K562 (cell line): Measurements from ENCODE around the gene INO80D.

ENCODE experiments used
- ARID1B ChIP-seq: fragments of 450-650 bp; IDR thresholded peaks from 2 replicates; pipeline ENCODE4 v1.6.1; 2016; ENCODE audit warnings: antibody characterized with exemption, mild to moderate bottlenecking, inconsistent platforms
- EZH2 ChIP-seq: IDR thresholded peaks from 2 replicates; pipeline ENCODE4 v1.6.1; 2012; ENCODE audit warnings: low read depth, mild to moderate bottlenecking, inconsistent platforms, low read length, borderline replicate concordance
- GABPA ChIP-seq: fragments of 200-800 bp; sonication (Bioruptor generic); conservative IDR thresholded peaks from 2 replicates; pipeline ENCODE4 v1.6.1; 2016; ENCODE audit warnings: low read depth, missing genetic modification characterization, missing compliant biosample characterization
- GABPB1 ChIP-seq: sonication (generic); formaldehyde crosslinking; IDR thresholded peaks from 2 replicates; pipeline ENCODE4 v1.8.0; 2022; ENCODE audit warnings: mild to moderate bottlenecking, missing genetic modification reagents
- KLF6 ChIP-seq: fragments of 250-450 bp; sonication (Bioruptor Pico); IDR thresholded peaks from 2 replicates; pipeline ENCODE4 v1.4.0; 2020; ENCODE audit warnings: mild to moderate bottlenecking, moderate library complexity, borderline replicate concordance
- PHB2 ChIP-seq: fragments of 450-650 bp; IDR thresholded peaks from 2 replicates; pipeline ENCODE4 v1.6.1; 2017; ENCODE audit warnings: low read depth
- POLR2AphosphoS5 ChIP-seq: IDR thresholded peaks from 2 replicates; pipeline ENCODE4 v1.6.1; 2011; ENCODE audit warnings: mild to moderate bottlenecking, low read depth, low read length, moderate library complexity; ENCODE audit not compliant: control insufficient read depth, insufficient read depth
- SNAPC5 ChIP-seq: fragments of 250-450 bp; sonication (Bioruptor Pico); IDR thresholded peaks from 2 replicates; pipeline ENCODE4 v1.8.0; 2021; ENCODE audit warnings: moderate library complexity, mild to moderate bottlenecking, inconsistent platforms
- SRF ChIP-seq, 2 experiments: fragments of 250-450, 450-650 bp in 1 of 2; sonication (Bioruptor Pico) in 1 of 2; sonication (generic) in 1 of 2; formaldehyde crosslinking; IDR thresholded peaks; 2 replicates each; pipeline versions ENCODE4 v1.5.0 to v1.5.1; 2020 to 2022; ENCODE audit warnings: mild to moderate bottlenecking in 1 of 2, missing genetic modification reagents in 1 of 2
- ZKSCAN3 ChIP-seq: fragments of 250-450 bp; sonication (Bioruptor Pico); IDR thresholded peaks from 2 replicates; pipeline ENCODE4 v1.4.0; 2020
- TF ChIP-seq, protein P1 (sequence below): sonication (generic); formaldehyde crosslinking; IDR thresholded peaks from 2 replicates; pipeline ENCODE4 v1.4.0; 2020; ENCODE audit warnings: mild to moderate bottlenecking, missing genetic modification reagents
- TF ChIP-seq, protein P2 (sequence below), 3 experiments: IDR thresholded peaks in 2 of 3; conservative IDR thresholded peaks in 1 of 3; 2 replicates each; pipeline ENCODE4 v1.5.1; 2011 to 2012; ENCODE audit warnings: low read length in 3 of 3, mild to moderate bottlenecking in 3 of 3, control low read depth in 2 of 3, improper control_type of control experiment in 1 of 3, inconsistent platforms in 1 of 3, low read depth in 1 of 3, mixed read lengths in 1 of 3, moderate library complexity in 1 of 3; ENCODE audit not compliant: insufficient read depth in 2 of 3
- TF ChIP-seq, protein P3 (sequence below): fragments of 450-650 bp; formaldehyde crosslinking; IDR thresholded peaks from 2 replicates; pipeline ENCODE4 v1.4.0; 2022; ENCODE audit warnings: missing genetic modification characterization
- TF ChIP-seq, protein P4 (sequence below): fragments of 250-450 bp; sonication (Bioruptor Pico); IDR thresholded peaks from 2 replicates; pipeline ENCODE4 v1.5.0; 2022; ENCODE audit warnings: mild to moderate bottlenecking

DNA sequence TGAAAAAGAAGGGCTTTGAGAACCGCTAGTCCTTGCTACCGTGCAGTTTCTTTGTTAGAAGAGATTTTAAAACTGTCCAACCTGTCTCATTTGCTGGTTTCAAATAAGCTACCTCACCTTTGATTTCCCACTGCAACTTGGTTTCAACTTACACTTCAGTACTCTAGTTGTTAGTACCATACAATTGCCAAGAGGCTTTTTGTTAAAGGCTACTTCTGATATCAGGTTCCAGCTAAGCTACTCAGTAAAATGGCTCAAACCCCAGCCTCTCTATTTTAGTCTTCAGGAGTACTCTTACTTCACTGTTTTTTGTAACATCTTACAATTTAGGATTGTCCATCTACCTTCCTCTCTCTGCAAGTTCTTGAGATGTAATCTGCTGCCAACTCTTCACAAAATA is 91.6 kb downstream of the INO80D start:
- no peak for TF ChIP-seq KLF6 (CRISPR knock-in tag)
- no peak for TF ChIP-seq ZKSCAN3 (CRISPR knock-in tag)
- TF ChIP-seq, protein P1, sequence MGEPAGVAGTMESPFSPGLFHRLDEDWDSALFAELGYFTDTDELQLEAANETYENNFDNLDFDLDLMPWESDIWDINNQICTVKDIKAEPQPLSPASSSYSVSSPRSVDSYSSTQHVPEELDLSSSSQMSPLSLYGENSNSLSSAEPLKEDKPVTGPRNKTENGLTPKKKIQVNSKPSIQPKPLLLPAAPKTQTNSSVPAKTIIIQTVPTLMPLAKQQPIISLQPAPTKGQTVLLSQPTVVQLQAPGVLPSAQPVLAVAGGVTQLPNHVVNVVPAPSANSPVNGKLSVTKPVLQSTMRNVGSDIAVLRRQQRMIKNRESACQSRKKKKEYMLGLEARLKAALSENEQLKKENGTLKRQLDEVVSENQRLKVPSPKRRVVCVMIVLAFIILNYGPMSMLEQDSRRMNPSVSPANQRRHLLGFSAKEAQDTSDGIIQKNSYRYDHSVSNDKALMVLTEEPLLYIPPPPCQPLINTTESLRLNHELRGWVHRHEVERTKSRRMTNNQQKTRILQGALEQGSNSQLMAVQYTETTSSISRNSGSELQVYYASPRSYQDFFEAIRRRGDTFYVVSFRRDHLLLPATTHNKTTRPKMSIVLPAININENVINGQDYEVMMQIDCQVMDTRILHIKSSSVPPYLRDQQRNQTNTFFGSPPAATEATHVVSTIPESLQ (CRISPR knock-in tag): no peak
- TF ChIP-seq PHB2: no peak
- TF ChIP-seq POLR2AphosphoS5: no peak
- no peak for TF ChIP-seq EZH2
- TF ChIP-seq ARID1B: no peak
- TF ChIP-seq SNAPC5: no peak
- TF ChIP-seq GABPA (tag): no peak
- TF ChIP-seq, protein P2, sequence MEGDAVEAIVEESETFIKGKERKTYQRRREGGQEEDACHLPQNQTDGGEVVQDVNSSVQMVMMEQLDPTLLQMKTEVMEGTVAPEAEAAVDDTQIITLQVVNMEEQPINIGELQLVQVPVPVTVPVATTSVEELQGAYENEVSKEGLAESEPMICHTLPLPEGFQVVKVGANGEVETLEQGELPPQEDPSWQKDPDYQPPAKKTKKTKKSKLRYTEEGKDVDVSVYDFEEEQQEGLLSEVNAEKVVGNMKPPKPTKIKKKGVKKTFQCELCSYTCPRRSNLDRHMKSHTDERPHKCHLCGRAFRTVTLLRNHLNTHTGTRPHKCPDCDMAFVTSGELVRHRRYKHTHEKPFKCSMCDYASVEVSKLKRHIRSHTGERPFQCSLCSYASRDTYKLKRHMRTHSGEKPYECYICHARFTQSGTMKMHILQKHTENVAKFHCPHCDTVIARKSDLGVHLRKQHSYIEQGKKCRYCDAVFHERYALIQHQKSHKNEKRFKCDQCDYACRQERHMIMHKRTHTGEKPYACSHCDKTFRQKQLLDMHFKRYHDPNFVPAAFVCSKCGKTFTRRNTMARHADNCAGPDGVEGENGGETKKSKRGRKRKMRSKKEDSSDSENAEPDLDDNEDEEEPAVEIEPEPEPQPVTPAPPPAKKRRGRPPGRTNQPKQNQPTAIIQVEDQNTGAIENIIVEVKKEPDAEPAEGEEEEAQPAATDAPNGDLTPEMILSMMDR (IDR thresholded peaks at IDR 0.05 in 2 of 3, conservative IDR thresholded peaks at IDR 0.05 in 1 of 3; ENCODE audit: insufficient read depth in 2 of 3, low read depth in 1 of 3, low read length in 3 of 3): no peak
- TF ChIP-seq, protein P3, sequence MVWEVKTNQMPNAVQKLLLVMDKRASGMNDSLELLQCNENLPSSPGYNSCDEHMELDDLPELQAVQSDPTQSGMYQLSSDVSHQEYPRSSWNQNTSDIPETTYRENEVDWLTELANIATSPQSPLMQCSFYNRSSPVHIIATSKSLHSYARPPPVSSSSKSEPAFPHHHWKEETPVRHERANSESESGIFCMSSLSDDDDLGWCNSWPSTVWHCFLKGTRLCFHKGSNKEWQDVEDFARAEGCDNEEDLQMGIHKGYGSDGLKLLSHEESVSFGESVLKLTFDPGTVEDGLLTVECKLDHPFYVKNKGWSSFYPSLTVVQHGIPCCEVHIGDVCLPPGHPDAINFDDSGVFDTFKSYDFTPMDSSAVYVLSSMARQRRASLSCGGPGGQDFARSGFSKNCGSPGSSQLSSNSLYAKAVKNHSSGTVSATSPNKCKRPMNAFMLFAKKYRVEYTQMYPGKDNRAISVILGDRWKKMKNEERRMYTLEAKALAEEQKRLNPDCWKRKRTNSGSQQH (CRISPR knock-in tag): no peak
- TF ChIP-seq SRF (CRISPR knock-in tag; IDR thresholded peaks at IDR 0.05): no peak
- no peak for TF ChIP-seq GABPB1 (CRISPR knock-in tag)
- TF ChIP-seq, protein P4, sequence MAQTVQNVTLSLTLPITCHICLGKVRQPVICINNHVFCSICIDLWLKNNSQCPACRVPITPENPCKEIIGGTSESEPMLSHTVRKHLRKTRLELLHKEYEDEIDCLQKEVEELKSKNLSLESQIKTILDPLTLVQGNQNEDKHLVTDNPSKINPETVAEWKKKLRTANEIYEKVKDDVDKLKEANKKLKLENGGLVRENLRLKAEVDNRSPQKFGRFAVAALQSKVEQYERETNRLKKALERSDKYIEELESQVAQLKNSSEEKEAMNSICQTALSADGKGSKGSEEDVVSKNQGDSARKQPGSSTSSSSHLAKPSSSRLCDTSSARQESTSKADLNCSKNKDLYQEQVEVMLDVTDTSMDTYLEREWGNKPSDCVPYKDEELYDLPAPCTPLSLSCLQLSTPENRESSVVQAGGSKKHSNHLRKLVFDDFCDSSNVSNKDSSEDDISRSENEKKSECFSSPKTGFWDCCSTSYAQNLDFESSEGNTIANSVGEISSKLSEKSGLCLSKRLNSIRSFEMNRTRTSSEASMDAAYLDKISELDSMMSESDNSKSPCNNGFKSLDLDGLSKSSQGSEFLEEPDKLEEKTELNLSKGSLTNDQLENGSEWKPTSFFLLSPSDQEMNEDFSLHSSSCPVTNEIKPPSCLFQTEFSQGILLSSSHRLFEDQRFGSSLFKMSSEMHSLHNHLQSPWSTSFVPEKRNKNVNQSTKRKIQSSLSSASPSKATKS (CRISPR knock-in tag): no peak
